Cardiac atrium fibroblast (primary cell): ENCODE measurements around the gene PAGE5. TPM values are rescaled to one million over a fixed set of nuclear protein-coding genes. Genes with fewer than 3 reads are reported as not detected.

Source experiments
- total RNA-seq: library from RNA; depleted of rRNA; stranded (reverse); fragments of >200 nt; gene quantifications from 2 replicates; pipeline ENCODE4 v1.2.3, GENCODE V29; 2015

PAGE5 gene, protein sequence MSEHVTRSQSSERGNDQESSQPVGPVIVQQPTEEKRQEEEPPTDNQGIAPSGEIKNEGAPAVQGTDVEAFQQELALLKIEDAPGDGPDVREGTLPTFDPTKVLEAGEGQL
- not detected in 2 replicates for total RNA-seq

DNA sequence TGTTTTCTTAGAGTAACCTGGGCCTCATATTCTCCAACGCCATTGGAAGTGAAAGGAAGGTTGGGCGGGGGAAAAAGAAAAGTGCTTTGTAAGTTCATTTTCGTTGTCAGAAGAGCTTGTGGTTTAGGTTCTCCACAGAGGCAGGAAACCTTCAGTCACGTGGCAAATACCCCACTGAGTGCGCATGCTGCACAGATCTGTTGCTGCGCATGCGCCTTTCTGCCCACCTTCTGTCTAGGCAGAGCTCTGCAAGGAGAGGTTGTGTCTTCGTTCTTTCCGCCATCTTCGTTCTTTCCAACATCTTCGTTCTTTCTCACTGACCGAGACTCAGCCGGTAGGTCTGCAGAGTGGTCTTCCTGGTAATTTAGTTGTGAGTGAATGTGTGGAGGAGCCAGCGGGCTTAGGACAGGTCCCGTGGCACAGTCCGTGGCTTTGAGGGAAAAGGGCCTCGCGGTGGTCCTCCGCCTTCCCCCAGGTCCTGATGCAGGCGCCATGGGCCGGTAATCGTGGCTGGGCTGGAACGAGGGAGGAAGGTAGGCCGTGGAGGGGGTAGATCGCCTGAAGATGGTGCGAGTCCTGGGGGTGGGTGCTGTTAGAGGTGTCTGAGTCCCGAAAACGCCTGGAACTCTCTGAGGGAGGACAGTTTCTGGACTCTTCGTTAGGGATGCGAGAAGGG, at the start of gene PAGE5:
PAGE5 (plus strand) TSS at position 228 of the 676 bp plus-strand sequence. CDS start 1,037 bp downstream, outside the sequence.

DNA sequence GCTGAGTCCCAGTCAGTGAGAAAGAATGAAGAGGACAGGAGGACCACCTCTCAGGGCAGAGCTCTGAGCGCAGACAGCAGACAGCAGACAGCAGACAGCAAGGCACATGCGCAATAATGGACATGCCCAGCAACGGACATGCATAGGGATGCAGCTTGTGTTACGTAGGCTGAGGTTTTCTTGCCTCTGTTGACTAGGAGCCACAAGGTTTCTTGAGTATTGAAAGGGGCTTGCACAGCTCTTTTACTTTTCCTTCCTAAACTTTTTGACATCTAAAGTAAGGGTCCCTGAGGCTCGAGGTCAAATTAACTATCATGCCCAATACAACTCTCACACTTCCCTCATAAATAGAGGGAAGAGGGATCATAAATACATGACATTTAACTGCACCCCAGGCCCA, 44.7 kb downstream of the PAGE5 start, which contains the start of gene PAGE3:
PAGE3 (minus strand) TSS at position 101 of the 400 bp plus-strand sequence. CDS start 1,013 bp downstream, outside the sequence.

Other genes with a start within 250 kb of the PAGE5 start
- not detected in 2 replicates for gene PFKFB1, start 226.2 kb upstream of the PAGE5 start, total RNA-seq
- 11.2 and 12.3 TPM in 2 replicates for gene APEX2, start 220.0 kb upstream of the PAGE5 start, total RNA-seq
- not detected in 2 replicates for gene ALAS2, start 189.4 kb upstream of the PAGE5 start, total RNA-seq
- gene PAGE2B, start 145.3 kb upstream of the PAGE5 start, total RNA-seq: not detected in 2 replicates
- not detected in 2 replicates for gene PAGE2, start 131.3 kb upstream of the PAGE5 start, total RNA-seq
- gene PAGE3, start 44.6 kb downstream of the PAGE5 start, total RNA-seq: not detected in 2 replicates
- gene MAGEH1, start 231.8 kb downstream of the PAGE5 start, total RNA-seq: 21.5 and 31.4 TPM in 2 replicates